22Rv1 (cell line): Measurements from ENCODE around the gene C6orf163.
A peak's percentile ranks its signal among the peaks of the same experiment; 100 is the strongest.

Source experiments
- H3K27ac ChIP-seq: fragments of 450-650 bp; 2 replicates; pipeline ENCODE4 v1.5.1; 2017
- ZFX ChIP-seq: fragments of 450-650 bp; IDR thresholded peaks from 2 replicates; pipeline ENCODE4 v1.6.1; 2017; ENCODE audit warnings: antibody characterized with exemption, borderline replicate concordance
- TF ChIP-seq, protein P1 (sequence below): fragments of 450-650 bp; IDR thresholded peaks from 2 replicates; pipeline ENCODE4 v1.5.1; 2017; ENCODE audit warnings: mild to moderate bottlenecking

C6orf163 gene

DNA sequence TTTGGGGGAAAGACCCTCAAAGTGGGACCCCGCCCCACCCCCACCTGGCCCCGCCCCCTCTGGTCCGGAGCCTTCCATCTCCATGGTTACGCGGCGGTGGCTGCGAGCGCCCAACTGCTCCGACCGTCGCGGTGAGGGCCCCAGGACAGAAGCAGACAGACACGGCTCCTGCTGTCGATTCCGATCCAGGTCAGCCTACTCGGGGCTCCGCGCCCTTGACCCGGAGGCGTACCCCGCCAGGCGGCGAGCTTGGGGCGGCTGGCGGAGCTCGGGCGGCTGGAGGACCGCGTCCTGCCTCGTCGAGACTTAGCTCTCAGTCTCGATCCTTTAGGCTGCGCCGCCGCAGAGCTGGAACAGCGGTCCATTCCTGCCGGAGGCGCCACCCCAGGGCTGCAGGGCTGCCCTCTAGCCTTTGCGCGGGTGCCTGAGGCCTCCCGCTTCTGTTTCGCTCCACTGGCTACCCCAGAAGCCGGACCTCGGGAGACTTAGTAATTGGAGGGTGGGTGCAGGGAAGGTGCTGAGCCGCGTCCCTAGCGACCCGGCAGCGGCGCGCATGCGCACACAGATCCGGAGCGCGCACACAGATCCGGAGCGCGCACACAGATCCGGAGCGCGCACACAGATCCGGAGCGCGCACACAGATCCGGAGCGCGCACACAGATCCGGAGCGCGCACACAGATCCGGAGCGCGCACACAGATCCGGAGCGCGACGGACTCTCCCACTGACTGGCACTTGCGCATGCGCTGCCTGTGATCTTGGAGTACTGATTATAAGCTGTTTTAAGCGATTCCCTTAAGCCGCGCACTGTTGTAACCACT lies 63.5 kb downstream of the C6orf163 start, which contains the start of gene CFAP206:
Gene CFAP206 (plus strand): TSS at position 72 of the 820 bp plus-strand sequence. CDS start 1,868 bp downstream, outside the sequence.
- TF ChIP-seq, protein P1, sequence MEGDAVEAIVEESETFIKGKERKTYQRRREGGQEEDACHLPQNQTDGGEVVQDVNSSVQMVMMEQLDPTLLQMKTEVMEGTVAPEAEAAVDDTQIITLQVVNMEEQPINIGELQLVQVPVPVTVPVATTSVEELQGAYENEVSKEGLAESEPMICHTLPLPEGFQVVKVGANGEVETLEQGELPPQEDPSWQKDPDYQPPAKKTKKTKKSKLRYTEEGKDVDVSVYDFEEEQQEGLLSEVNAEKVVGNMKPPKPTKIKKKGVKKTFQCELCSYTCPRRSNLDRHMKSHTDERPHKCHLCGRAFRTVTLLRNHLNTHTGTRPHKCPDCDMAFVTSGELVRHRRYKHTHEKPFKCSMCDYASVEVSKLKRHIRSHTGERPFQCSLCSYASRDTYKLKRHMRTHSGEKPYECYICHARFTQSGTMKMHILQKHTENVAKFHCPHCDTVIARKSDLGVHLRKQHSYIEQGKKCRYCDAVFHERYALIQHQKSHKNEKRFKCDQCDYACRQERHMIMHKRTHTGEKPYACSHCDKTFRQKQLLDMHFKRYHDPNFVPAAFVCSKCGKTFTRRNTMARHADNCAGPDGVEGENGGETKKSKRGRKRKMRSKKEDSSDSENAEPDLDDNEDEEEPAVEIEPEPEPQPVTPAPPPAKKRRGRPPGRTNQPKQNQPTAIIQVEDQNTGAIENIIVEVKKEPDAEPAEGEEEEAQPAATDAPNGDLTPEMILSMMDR = no peak
- no peak for TF ChIP-seq ZFX
- H3K27ac ChIP-seq = peak within 1 kb of the TSS; percentile 67

DNA sequence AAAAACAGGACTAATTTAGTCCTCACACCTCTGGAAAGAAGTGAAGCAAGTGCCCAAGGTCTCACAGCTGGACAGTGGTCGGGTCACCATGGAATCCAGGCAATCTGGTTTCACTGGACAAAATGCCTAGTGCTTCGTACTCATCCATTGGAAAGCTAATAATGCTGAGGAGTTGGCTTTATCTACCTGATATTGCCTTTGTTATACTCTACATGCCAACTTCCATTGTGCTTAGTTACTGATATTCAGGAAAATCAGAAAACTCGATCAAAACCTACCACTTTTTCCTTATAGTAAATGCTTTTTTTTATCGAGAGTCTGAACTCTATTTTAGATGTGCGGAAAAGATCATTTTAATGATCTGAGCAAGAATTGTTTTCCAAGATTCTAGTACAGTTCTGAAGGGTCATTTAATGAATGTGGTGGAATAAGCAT lies 64.1 kb downstream of the C6orf163 start:
- peak overlapping the region; percentile 67 for H3K27ac ChIP-seq
- no peak for TF ChIP-seq ZFX
- TF ChIP-seq, protein P1 = no peak
